ENCODE data around the gene DNAL4. TPM values are rescaled to one million over a fixed set of nuclear protein-coding genes. Genes with fewer than 3 reads are reported as not detected.

Gene DNAL4
- total RNA-seq, 1 experiment from 2014 or later = 6.9 TPM

DNA sequence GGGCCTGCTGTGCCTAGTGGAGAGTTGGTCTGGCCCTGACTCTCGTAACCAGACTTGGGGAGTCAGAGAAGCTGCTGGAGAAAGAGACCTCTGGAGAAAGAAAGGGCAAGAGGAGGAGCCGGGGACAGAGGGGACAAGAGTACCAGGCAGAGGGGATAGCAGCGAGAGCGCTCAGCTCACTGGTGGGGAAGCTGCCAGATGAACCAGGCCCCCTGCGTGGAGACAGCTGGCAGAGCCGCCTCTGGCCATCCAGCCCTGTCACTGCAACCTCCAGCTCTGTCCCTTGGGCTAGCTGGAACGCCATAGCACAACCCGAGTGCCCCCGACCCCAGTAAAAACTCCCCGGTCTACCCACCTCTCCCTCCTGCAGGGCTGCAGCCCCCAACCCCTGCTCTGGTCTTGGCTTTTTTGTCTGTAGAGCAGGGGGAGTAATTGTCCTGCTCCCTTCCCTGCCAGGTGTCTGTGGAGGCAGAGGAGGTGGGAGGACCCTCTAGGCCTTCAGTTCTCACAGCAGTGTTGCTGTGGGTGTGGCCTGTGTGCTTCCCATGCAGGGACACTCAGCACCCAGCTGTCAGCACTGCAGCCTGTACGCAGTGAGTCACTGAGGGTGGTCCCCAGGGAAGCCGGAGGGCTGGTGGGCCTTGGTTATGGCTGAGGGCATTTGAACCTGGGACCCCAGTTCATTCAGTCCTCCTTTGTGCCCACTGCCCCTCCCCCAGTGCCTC lies 33.3 kb downstream of the DNAL4 start:
- peak; percentile 58 for DNase-seq (ENCODE audit: low read depth)

DNA sequence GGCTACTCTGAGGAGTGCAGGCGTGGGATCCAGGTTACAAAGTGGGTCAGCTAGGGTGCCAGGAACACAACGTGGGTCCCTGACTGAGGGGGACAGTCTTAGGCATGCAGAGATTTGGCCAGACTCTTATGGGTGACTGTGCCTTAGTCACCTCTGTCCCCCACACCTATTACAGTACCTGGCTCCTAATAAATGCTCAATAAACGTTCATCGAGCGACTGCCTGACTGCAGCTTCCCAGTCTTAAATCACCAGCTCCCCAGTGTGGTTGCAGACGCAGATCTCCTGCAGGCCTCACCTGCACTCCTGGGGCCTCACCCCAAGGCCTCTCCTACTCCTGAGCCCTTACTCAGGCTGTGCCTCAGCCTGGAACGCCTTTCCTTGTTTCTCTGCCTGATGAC lies 34.9 kb downstream of the DNAL4 start:
- no peak for DNase-seq (ENCODE audit: low read depth)

DNA sequence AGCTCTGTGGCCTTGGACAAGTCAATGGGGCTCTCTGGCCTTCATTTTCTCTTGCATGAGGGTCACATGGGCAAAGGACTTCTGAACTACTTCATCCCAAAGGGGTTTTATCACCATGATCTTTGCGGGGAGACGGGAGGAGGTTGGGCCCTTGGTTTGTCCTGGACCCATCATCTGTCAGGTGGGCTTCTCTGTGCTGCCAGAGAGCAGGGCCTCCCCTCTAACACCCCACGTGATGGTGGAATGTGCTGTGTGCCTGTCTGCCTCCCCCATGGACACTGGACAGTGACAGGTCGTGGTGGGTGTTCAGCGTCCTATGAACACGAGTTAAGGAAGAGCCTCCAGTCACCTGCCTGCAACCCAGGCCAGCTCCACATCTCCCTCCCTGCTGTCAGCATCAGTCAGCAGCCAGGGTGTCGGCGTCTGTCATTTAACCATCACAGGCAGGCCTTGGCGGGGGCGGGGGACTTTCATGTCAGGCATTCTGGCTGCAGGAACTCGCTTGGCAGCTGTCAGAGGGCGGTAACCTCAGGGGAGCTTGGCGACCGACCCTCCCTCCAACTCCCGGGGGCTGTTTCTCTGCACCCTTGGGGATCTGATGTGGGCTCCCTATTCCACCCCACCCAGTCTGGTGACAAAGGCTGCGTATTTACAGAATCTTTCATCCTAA lies 35.5 kb downstream of the DNAL4 start:
- DNase-seq (ENCODE audit: low read depth) = no peak

GRCh38 chr22:38757464-38757757 lies 36.5 kb downstream of the DNAL4 start:
- DNase-seq (ENCODE audit: low read depth) = no peak

DNA sequence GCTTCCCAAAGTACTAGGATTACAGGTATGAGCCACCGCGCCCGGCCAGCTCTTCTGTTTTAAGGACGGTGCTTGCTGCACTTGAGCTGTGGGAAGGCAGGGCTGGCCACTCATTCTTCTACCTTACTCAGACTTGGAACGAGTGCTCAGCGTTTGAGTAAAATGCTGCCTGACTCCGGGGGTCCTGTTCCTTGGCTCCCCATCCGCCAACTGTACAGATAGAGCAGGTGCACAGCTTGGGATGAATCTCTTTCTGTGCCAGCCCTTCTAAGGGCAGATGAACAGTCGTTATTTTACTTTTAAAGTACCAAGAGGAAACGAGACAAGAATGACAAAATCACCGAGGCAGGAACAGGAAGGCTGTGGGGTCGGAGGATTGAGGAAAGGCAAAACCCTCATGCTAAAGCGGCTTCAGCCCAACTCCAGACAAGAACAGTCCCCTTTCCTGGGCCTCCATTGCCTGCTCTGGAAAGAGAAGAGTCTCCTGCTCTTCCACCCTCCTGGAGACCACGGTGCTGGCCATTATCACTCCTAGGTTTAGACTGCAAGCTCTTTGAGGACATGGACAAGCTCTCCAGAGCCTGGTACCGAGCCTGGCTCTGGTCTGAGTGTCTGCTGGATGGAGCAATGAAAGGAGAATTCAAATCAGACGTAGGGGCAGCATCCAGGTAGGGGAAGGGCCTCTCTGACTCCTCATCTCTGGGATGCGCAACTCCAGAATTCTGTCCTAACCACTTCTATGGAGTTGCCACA lies 37.1 kb downstream of the DNAL4 start:
- no peak for DNase-seq (ENCODE audit: low read depth)

DNA sequence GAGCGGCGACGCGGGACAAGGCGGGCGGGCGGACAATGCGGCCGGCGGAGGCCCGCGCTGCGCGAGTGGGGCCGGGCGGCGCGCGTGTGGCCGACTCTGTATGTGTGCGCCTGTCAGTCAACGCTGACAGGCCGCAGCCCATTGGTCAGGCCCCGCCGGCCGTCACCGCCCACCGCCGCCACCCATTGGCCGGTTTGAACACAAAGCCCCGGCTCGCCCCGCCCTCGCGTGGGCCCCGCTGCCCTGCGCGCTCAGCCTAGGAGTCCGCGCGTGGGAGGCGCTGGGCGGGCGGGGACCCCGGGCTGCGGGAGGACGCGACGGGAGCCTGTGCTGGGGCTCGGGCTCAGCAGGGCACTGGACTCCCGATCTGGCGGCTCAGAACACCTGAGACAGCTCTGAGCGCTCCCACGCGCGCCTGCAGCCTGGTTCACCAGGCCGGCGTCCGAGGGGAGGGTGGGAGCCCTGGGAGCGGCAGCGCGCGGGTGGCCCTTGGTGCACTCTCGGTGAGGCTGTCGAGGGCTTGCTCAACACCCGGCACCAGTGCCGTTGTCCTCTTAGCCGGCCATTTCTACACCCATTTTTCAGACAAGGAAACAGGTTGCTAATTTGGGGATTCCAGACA lies 37.9 kb downstream of the DNAL4 start, which contains the start of gene SUN2:
SUN2 (minus strand) TSS at position 88 of the 622 bp plus-strand sequence. CDS start 3,370 bp downstream, outside the sequence.
- DNase-seq (ENCODE audit: low read depth) = peak; percentile 79

DNA sequence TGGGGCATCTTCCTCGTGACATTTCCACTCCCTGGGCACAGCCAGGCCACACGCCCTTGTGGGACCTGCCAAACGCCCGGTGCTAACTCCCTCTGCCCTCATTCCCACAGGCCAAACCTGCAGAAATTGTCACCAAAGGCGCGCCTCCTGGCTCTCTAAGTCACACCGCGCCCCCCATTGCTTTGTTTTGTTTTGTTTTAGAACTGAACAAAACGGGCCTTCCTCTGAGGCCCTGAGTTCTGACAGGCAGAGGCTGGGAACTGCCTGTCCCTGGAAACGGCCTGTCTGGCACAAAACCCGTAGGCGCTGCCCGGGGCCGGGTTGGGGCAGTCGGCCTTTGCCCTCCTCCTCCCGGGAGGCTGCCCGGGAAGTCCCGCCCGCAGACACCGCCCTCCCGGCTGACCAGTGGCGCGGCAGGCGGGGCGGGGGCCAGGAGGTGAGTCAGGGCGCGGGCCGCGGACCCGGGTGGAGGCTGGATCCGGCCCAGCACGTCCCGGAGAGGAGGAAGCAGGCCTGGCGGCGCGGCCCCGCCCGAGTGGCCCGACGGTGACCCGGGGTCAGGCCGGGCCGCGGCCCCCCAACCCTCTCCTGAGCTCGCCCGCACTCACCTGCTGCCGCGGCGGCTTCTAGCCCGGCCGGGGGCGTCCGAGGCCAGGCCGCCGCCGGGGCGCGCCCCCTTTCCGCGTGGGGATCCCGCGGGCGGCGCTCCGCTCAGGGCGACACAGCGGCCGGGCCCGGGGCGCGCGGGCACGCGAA lies 38.6 kb downstream of the DNAL4 start:
- peak; percentile 72 for DNase-seq (ENCODE audit: low read depth)

GRCh38 chr22:38754751-38755154 lies 39.2 kb downstream of the DNAL4 start:
- DNase-seq (ENCODE audit: low read depth) = no peak

DNA sequence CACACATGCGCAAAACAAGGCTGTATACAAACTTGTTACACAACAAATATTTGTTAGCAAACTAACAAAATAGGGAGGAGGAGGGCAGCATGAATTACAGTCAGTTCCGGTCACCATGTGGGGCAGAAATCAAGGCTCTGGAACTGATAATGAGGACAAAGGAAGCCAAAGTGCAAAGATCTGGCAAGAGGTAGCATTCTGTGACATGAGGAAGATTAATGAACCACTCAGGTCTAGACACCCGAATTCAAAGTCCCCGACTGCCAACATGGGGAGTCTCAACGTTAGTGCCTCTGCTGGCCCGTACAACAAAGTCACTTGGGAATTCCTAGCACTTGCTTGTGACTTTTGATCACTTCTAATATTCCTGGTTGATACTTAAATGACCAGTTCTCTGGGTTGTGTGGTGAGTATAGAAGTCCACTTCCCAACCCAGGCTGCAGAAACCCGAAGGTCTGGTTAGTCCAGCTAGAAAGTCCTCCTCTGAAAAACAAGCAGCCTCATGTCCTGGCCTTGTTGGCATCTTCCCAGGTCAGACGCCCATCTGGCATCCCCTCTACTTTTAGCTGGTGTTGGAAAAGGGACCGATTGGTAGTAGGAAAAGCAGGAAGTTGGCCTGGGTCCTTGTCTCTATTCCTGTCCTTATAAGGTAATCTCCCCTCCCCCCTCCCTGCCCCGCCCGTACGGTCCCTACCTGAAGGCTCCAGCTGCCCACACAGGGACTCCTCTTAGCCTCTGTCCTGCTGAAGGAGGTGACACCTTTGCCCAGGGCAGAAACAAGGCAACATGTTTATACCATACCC lies 39.8 kb downstream of the DNAL4 start:
- DNase-seq (ENCODE audit: low read depth) = no peak

DNA sequence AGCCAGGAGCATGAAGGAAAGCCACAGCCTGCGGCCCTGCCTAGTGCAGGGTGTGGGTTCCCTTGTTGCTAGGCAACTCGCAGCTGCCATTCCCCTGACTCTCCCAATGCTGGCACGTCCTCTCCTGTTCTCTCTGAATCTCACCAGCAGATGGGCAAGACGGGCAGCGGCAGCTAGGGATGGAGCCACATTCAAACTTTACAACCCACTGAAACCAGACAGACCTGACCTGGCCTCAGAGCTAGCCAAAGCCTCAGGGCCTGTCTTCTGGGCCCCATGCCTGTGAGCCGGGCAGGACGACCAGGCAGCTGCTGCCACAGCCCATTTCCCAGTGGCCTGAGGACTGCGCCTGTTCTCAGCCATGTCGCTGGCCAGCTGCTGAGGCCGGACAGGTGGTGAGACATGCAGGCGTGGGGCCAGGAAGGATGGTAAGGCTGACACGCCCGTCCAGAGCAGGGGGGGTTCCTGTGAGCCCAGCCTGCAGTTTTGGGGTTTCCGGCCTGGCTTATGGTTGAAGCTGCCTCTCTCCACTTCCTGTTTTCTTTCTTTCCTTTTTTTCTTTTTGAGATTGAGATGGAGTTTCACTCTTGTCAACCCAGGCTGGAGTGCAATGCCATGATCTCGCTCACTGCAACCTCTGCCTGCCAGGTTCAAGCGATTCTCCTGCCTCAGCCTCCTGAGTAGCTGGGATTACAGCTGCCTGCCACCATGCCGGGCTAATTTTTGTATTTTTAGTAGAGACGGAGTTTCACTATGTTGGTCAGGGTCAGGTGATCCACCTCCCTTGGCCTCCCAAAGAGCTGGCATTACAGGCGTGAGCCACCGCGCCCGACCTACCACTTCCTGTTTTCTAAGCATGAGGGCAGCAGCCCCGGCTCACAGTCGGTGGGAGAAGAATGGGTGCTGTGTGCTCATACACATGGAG lies 42.3 kb downstream of the DNAL4 start:
- no peak for DNase-seq (ENCODE audit: low read depth)

DNA sequence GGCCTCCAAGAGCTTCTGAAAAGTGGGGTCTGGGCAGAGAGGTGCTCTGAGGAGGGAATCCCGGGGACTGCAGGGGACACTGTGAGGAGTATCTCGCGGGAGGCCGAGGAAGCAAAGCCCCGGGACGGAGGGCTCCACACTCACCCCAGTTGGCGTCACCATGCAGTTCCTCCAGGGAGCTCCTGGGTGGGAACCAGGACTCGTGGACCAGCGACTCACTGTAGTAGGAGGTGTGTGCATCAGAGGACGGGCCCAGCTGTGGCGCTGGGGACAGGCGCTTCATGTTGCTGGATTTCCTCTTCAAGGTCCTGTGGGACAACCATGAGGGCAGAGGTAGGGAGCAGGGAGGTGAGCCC lies 42.9 kb downstream of the DNAL4 start:
- no peak for DNase-seq (ENCODE audit: low read depth)

DNA sequence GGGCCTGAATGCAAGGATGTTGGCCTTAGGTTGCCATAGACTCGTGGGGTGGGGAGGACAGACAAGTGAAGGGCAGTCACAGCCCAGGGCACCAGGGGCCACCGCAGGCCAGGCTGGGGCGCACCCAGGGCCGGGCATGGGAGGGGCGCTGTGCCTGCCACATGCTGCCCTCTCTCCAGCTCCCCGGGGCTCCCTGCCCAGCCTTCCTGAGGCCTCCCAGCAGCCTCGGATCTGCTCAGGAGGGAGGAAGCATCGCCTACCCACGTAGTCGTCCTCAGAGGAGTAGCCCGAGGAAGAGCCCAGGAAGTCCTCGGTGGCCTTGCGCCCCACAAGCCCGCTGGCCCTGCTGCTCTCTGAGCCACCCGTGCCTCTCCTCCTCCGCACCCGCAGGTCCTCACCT lies 43.3 kb downstream of the DNAL4 start:
- no peak for DNase-seq (ENCODE audit: low read depth)

DNA sequence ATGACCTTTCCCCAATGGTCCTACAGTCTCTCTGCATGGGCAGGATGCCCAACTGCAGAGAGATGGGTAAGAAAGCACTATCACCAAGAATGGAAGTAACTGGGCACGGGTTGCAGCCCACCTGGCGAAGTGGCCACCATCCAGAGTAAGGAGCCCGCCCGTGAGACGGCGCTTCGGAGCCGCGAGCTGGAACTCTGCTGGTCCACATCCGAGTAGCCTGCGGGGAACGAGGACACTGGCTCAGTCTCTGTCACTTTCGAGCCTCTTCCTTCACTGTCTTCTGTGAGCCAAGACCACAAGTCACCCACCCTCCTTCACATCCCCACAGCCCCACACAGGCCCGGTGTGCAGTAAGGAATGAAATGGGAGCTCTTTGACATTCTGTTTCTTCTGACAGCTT lies 43.8 kb downstream of the DNAL4 start:
- no peak for DNase-seq (ENCODE audit: low read depth)

DNA sequence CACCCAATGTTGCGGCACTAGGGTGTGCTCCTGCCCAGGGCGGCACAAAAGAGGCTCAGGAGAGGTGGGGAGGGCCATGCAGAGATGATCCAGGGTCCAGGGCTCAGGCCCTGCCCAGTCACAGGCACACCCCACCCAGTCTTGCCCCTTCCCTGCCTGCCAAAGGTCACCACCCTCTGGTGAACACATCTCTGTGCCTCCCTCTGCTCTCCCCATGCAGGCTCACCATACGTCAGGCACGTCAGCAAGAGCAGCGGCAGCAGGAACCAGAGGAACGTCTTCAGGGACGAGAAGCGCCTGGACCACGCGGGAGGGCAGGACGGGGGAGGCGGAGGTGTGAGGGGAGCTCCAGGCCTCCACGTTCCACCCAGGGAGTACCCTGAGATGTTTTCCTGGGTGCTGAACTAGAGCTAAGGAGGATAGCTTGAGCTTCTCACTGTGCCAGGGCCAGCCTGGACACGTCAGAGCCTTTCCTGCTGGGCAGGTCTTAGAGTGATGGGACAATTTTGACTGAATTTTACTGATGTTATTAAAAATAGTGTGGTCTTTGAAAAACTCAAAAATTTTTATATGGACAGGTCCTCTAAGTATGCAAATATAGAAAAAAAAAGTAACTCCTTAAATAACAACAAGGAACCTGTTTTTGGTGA lies 45.3 kb downstream of the DNAL4 start:
- DNase-seq (ENCODE audit: low read depth) = no peak

GRCh38 chr22:38745676-38746460 lies 48.1 kb downstream of the DNAL4 start:
- no peak for DNase-seq (ENCODE audit: low read depth)

- no peak for DNase-seq (ENCODE audit: low read depth)
Observed at GRCh38 chr22:38744981-38745380, 49.0 kb downstream of the DNAL4 start.

- DNase-seq (ENCODE audit: low read depth) = no peak
Observed at GRCh38 chr22:38742176-38742942, 51.6 kb downstream of the DNAL4 start.

Measured in HT1080 (cell line).